SK-N-SH (cell line): ENCODE data around the gene RBM10.

ENCODE experiments used
- EZH2phosphoT487 ChIP-seq: fragments of 200-600 bp; sonication (generic); IDR thresholded peaks from 2 replicates; pipeline ENCODE4 v1.6.1; 2017; ENCODE audit warnings: low read depth, mixed run types, mild to moderate bottlenecking, antibody characterized with exemption, moderate library complexity, borderline replicate concordance
- NFIC ChIP-seq: IDR thresholded peaks from 2 replicates; pipeline ENCODE4 v1.4.0; 2012; ENCODE audit warnings: borderline replicate concordance

GRCh38 chrX:47210661-47211425 lies 65.8 kb downstream of the RBM10 start:
- TF ChIP-seq NFIC (no peak), EZH2phosphoT487 (no peak)
